Iris pigment epithelial cell (primary cell): Measurements from ENCODE around the gene KCNAB2.
A peak's percentile ranks its signal among the peaks of the same experiment; 100 is the strongest.

Experiments
- DNase-seq: peaks from one replicate; pipeline ENCODE4 v3.0.0-alpha.2; 2011; ENCODE audit warnings: low read depth

KCNAB2 gene

GRCh38 chr1:6030547-6031261, 15.0 kb upstream of the KCNAB2 start:
- no peak for DNase-seq

- DNase-seq: no peak
Measured at GRCh38 chr1:6033124-6033523, 12.6 kb upstream of the KCNAB2 start.

GRCh38 chr1:6033986-6034749, 11.5 kb upstream of the KCNAB2 start:
- peak; percentile 36 for DNase-seq

GRCh38 chr1:6034750-6035096, 11.0 kb upstream of the KCNAB2 start:
- DNase-seq: no peak

GRCh38 chr1:6035303-6035702, 10.4 kb upstream of the KCNAB2 start:
- DNase-seq: no peak

GRCh38 chr1:6035719-6036118, 10.0 kb upstream of the KCNAB2 start:
- no peak for DNase-seq

- peak; percentile 31 for DNase-seq
Measured at GRCh38 chr1:6037338-6037762, 8.3 kb upstream of the KCNAB2 start.

GRCh38 chr1:6038603-6039002, 7.1 kb upstream of the KCNAB2 start:
- DNase-seq: no peak

GRCh38 chr1:6039031-6039430, 6.7 kb upstream of the KCNAB2 start:
- DNase-seq: no peak

- no peak for DNase-seq
Measured at GRCh38 chr1:6040444-6040843, 5.2 kb upstream of the KCNAB2 start.

GRCh38 chr1:6040861-6041415, 4.8 kb upstream of the KCNAB2 start:
- DNase-seq: no peak

GRCh38 chr1:6041432-6042062, 4.1 kb upstream of the KCNAB2 start:
- DNase-seq: peak; percentile 22

- DNase-seq: no peak
Measured at GRCh38 chr1:6043561-6043960, 2.1 kb upstream of the KCNAB2 start.

- DNase-seq: no peak
Measured at GRCh38 chr1:6044481-6045109, 1.1 kb upstream of the KCNAB2 start.

- no peak for DNase-seq
Measured at GRCh38 chr1:6045110-6045502, 582 bp upstream of the KCNAB2 start.

GRCh38 chr1:6046279-6046678, 591 bp downstream of the KCNAB2 start:
- no peak for DNase-seq

- no peak for DNase-seq
Measured at GRCh38 chr1:6048179-6048867, 2.6 kb downstream of the KCNAB2 start.

- no peak for DNase-seq
Measured at GRCh38 chr1:6049419-6049818, 3.7 kb downstream of the KCNAB2 start.

- no peak for DNase-seq
Measured at GRCh38 chr1:6051423-6051822, 5.7 kb downstream of the KCNAB2 start.

GRCh38 chr1:6052543-6053205, 7.0 kb downstream of the KCNAB2 start:
- DNase-seq: peak; percentile 68

GRCh38 chr1:6053206-6053546, 7.5 kb downstream of the KCNAB2 start:
- no peak for DNase-seq
